Measurements from ENCODE around the gene DNAJC12.
"Not testable (repeated sequence)": the region's sequence is repeated elsewhere in the genome, so short reads cannot be mapped to it uniquely, and the experiment has no call there.

Gene DNAJC12

DNA sequence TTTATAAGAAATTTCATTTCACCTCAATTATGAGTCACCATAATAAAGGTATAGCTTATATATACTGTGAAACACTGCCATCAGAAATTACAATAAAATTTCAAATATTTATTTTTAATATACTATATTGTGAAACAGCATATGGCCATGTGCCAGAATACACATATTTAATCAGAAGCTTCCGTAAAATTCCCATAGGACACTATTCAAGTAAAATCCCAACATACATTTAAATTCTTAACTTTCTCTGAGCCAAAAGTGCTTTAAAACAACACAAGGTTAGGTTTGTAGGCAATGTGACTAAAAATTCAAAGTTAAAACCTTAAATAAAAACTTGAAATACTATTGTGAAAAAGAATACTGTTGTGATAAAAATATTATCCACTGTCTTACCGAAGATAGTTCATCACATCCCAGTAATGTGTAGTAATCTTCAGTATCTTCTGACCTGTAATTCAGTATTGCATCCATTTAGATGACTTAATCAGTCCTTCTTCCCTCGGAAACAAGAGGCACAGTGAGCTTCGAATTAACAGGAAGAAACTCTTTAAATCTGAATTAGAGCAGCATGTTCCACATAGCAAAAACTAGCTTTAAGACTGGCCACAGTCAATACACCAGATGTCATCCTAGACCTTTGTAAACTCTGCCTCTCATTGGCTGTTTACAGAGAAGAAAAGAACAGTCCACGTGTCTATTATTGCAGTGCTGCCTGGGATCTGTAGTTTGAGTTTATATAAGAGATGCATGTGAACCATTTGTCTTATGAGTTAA lies at the start of gene DNAJC12:
DNAJC12 (minus strand) TSS at position 648 of the 774 bp plus-strand sequence; CDS start at position 471, 177 bp downstream.
- peak; percentile 67 for DNase-seq

DNA sequence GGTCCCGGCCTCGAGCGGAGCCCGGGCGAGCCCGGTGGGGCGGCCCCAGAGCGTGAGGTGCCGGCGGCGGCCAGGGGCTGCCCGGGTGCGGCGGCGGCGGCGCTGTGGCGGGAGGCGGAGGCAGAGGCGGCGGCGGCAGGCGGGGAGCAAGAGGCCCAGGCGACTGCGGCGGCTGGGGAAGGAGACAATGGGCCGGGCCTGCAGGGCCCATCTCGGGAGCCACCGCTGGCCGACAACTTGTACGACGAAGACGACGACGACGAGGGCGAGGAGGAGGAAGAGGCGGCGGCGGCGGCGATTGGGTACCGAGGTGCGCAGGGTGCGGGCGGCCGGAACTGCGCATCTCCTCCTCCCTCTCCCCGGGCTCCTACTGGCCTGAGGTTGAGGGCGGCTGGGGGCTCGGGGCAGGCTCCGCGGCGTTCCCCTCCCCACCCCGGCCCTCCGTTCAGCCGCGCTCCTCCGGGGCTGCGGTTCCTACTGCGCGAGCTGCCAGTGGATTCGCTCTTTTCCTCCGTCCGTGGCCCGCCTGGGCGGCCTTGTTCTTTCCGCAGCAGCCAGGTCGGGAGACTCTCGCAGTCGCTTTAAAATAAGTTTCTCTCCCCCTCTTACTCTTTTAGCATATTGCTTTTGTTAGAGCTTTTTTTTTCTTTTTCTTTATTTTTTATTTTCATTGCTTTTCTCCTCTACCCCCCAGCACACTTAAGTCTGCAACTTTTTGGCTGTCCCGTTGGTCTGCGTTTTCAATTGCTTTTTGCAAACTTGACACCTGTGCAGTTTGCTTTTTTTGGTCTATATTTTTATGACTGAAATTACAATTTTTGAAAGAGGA lies 47.1 kb upstream of the DNAJC12 start:
- DNase-seq: peak; percentile 61

DNA sequence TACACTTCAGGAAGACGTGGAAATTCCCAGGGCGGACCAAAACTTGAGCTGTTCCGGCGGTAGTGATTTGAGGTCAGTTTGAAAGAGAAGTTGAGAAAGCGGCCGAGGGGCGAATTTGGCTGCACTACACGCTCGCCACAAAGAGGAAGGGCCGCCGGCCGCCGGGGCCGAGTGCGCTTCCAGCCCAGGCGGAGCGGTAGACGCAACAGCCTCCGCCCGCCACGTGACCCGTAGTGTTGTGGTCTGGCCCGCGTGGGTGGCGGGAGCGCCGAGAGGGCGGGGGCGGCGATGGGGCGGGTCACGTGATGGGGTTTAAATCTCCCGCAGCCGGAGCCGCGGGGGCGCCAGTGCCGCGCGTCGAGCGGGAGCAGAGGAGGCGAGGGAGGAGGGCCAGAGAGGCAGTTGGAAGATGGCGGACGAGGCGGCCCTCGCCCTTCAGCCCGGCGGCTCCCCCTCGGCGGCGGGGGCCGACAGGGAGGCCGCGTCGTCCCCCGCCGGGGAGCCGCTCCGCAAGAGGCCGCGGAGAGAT lies 46.4 kb upstream of the DNAJC12 start, which contains the start of gene SIRT1:
SIRT1 (plus strand) TSS at position 344 of the 529 bp plus-strand sequence; CDS start at position 410, 66 bp downstream.
- peak; percentile 92 for DNase-seq

DNA sequence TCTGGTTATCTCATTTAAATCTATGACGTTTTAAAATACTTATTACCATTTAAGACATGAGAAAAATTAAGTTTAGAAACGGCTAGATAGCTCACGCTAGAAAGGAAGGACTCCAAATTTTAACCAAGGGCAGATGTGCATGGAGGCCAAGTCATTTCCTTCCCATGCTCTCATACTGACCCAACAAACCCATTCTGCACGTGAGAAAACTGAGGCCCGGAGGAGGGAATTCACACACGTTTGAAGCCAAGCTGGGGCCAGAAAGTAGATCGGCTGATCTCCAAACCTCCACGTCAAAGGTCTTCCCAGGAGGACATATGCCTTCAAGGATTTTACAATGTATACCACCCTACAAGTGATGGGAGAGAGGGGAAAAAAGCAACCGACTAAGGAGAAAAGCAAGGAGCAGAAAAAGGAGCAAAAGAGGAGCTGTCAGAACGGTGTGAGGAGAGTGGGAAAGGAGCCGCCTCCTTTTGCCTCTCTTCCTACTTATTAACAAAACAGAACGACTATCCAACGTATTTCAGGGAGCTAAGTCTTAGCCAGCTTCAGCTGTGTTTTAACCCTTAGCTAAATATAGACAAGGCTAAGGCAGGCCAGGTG lies 45.8 kb upstream of the DNAJC12 start:
- DNase-seq: no peak

DNA sequence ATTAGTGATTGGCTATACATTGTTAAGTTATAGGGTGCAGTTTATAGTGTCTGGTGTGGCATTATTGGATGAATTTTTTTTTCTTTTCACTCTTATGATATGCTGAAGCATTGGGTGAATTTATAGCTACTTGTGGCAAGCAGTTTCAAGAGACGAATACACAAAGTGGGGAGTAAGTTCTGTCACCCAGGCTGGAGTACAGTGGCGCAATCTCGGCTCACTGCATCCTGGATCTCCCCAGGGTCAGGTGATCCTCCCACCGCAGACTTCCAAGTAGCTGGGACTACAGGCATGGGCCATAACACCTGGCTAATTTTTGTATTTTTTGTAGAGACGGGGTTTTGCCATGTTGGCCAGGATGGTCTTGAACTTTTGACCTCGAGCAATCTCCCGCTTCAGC lies 40.1 kb upstream of the DNAJC12 start:
- DNase-seq: no peak

DNA sequence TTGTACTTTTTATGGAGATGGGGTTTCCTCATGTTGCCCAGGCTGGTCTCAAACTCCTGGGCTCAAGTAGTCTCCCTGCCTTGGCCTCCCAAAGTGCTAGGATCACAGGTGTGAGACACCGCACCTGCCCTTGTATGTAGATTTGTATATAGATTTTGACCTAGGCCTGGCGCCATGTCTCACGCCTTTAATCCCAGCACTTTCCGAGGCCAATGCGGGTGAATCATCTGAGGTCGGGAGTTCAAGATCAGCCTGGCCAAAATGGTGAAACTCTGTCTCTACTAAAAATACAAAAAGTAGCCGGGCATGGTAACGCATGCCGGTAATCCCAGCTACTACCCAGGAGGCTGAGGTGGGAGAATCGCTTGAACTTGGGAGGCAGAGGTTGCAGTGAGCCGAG lies 39.4 kb upstream of the DNAJC12 start:
- DNase-seq: not testable (repeated sequence)

DNA sequence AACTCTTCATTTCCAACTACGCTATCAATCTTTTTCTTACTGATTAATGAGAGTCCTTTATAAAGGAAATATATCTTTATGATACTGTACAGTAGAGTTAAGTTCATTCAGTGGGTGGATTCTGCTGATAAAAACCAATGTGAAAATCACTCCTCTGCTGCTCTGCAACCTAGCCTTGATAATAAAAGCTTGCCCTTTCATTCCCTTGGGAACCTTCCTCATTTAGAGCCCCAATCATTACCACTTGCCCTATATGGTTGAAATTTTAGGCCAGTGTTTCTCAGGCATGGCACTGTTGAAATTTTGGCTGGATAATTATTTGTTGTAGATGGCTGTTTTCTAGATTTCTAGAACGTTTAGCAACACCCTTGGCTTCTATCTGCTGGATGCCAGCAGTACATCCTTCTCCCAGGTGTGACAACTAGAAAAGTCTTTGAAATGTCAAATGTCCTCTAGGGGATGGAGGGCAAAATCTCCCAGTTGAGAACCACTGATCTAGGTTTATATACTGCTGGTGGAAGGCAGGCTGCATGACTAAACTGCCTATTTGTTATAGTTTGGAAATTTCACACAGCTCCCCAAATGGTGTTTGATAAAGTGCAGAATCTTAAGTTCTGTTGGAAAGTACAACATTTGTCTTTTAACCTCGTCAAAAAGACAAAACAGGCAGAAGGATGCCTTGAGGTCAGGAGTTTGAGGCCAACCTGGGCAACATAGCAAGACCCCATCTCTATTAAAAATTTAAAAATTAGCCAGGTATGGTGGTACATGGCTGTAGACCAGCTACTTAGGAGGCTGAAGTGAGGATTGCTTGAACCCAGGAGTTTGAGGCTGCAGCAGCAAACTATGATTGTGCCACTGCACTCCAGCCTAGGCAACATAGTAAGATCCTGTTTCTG lies 37.6 kb upstream of the DNAJC12 start:
- DNase-seq: no peak

DNA sequence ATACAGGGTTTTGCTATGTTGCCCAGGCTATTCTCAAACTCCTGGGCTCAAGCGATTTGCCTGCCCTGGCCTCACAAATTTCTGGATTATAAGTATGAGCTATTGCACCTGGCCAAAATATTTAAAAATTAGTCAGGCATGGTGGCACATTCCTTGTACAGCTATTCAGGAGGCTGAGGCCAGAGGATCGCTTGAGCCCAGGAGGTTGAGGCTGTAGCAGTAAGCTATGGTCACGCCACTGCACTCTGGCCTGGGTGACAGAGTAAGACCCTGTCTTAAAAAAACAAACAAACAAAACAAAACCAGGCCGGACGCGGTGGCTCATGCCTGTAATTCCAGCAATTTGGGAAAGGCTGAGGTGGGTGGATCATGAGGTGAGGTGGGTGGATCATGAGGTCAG lies 32.0 kb upstream of the DNAJC12 start:
- no peak for DNase-seq

DNA sequence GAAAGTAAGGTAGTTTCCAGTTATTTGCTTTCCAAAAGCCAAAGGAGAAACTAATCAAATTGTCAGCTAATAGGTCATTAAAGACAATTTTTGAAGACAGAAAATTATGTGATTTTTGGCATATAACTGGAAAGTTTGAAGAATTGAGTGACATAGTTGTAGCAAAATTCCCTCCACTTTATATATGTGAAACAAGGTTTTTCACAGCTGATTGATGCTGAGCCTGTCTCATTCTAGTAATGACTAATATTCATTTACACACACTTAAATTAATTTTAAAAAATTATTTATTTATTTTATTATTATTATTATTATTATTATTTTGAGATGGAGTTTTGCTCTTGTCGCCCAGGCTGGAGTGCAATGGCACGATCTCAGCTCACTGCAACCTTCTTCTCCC lies 30.1 kb upstream of the DNAJC12 start:
- no peak for DNase-seq

DNA sequence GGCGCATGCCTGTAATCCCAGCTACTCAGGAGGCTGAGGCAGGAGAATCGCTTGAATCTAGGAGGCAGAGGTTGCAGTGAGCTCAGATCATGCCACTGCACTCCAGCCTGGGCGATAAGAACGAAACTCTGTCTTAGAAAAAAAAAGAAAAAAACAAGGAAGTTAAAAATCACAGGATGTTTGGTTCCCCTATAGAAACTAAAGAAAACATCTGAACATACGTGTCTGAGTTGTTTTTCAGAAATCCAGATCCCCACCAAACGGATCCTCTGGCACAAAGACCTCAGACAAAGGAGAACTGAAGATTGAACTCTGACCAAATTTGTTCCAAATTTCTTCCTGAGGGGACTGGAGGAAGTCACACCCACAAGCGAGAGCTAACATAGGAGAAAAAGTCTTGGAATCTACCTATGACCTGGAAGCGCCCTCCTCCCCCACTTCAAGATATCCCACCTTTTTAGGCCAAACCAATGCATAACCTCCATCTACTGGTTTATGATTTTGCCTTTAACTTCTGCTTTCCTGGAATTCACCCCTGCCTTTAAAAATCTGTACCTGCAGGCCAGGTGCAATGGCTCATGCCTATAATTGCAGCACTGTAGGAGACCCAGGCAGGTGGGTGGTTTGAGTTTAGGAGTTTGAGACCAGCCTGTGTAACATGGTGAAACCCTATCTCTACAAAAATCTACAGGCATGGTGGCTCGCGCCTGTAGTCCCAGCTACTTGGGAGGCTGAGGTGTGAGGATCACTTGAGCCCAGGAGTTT lies 26.8 kb upstream of the DNAJC12 start:
- DNase-seq: no peak

DNA sequence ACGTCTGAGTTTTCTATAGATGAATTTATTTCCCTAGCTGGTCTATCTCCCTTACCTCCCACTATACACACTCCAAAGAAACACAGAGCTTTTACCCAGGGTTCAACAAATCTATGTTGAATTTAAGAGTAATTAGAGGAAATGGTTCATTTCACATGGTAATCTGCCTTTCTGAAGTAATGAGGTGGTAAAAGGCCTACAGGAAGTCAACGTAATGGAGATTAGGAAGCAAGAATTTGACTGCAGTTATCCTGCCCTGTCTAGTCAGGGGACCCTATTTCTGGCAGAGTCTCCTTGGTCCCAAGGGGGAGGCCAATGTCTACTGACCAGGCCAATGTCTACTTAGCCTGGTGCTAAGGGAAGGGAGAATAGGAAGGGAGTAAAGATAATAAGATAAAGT lies 25.1 kb upstream of the DNAJC12 start:
- DNase-seq: no peak

DNA sequence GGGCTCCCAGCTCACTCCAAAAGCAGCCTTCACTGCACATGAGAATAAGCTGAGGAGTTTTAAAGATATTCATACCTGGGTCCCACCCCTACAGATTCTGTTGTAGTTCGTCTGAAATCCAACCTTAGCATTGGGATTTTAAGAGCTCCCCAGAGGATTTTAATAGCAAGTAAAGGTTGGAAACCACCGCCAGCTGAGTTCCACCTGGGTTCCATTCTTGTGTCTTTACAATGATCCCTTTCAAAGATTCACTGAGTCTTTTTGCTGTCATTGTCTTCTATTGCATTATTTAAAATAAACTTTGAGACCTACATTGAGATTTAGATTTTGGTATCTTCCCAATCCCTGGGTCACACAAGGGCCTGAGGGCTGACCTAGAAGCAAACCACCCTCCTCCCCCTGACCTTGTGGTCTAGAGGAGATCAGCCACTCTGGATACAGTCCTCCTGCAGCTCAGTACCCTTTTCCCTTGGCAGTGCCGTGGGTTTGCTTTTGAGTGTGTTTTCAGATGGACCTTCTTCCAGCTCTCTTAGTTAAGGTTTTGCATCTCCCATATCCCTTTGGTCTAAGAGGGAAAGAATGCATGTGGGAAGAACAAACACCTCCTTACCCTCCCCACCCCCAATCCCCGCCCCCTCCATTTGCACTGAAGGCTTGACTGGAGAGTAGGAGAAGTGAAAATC lies 23.9 kb upstream of the DNAJC12 start:
- no peak for DNase-seq

DNA sequence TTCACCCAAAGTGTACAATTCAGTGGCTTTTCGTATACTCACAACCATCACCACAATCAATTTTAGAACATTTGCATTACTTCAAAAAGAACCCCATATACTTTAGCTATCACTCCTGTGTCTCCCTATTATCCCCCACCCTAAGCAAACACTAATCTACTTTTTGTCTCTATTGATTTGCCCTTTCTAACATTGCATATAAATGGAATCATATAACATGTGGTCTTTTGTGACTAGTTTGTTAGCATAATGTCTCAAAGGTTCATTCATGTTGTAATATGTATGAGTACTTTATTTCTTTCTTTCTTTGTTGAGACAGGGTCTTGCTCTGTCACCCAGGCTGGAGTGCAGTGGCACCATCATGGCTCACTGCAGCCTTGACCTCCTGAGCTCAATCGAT lies 21.0 kb upstream of the DNAJC12 start:
- DNase-seq: no peak

DNA sequence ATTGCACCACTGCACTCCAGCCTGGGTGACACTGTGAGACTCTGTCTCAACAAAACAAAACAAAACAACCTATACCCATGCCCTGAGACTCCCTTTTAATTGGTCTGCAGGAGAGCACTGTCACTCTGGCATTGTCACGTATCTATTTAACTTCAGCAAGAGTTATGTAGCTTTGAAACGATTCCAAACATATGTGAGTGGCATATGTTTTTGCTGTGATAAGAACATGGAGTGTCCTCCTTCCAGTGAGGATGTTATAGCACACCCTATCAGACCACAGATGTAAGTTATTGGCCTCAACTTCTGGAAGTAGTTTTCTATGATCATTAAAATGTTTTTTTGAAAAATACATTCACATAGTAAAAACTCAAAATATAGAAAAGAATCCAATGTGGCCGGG lies 15.5 kb upstream of the DNAJC12 start:
- no peak for DNase-seq

DNA sequence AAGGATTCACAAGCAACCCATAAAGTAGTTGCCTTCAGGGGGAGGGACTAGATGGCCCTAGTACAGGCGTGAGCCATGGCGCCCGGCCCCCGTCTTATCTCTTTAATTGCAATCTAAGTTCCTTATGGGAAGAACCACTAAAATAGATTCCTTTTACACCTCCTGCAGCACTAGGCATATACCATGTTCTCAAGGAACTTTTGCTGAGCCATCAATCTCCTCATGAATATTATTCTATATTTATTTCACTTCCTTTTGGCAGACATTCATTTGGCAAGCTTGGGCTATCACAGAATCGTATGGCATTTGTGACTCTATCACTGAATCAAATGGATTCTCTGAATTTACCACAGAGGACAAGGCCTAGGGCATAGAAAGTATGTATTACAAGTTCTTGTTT lies 14.8 kb upstream of the DNAJC12 start:
- no peak for DNase-seq

DNA sequence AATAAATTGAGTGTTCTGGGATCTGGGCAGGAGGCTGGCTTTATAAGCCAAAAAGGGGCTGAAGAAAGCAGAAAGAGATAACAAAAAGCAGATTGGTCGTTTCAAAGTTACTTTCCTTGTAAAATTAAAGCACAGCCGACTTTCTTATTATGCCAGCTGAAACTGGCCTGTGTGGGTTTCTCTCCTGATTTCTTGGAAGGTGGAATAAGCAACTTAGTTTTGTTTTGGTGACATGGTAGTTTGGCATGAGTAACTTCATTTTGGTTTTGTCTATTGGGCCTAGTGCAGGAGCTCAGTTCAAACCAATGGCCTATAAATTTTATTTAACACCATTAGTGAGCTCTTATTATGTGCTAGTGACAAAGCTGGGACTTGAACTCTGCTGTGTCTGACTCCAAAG lies 13.2 kb upstream of the DNAJC12 start:
- DNase-seq: no peak

DNA sequence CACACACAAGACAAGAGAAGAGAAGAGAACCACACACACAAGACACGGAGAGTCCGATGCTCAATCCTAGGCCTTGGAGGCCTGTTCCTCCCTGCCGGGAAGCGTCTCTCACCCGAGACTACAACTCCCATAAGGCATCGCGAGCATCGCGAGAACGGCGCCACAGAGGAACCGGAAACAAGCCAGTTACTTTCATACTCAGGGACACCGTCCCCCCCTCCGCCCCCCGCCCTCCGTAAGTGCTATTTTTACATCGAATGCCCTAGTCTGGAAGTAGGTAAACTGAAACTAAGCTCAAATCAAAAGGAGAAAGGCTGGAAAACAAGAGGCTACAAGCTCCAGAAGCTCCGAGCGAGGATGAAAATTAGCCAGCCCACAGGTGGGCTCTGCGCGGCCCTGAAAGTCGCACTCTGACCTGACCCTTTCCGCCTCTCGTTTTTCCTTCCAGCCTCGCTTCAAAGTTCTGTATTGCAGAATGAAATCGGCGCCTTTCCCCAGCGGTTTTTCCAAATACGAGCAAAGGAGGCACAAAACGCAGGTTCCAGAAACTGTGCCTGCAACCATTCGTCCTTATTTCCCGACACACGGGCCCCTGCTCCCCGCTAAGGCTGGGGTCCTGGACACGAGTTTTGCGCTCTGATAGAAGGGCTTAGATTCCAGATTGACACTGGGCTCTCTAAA lies 11.5 kb upstream of the DNAJC12 start:
- peak; percentile 83 for DNase-seq

DNA sequence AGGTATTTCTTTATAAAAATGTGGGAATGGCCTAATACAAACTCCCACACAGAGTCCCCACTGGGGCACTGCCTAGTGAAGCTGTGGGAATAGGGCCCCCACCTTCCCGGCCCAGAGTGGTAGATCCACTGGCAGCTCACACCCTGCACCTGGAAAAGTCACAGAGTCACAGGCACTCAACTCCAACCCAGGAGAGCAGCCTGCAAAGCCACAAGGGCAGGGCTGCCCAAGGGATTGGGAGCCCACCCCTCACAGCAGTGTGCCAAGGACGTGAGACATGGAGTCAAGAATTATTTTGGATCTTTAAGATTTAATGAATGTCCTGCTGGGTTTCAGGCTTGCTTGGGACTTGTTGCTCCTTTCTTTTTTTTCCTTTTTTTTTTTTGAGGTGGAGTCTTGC lies 5.3 kb upstream of the DNAJC12 start:
- no peak for DNase-seq

DNA sequence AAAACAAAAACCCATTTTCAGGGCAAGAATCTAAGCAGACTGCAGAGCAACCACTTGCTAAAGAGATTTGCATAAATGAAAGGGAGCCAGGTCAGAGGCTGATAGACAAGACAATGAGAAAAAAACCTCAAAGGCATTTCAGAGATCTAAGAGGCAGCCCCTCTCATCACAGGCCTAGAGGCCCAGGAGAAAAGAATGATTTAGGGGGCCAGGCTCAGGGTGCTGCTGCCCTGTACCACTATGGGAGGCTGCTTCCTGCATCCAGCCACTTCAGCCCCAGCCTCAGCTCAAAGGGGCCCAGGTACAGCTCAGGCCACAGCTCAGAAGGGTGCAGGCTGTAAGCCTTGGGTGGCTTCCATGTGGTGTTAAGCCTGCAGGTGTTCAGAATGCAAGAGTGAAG lies 3.7 kb upstream of the DNAJC12 start:
- no peak for DNase-seq

DNA sequence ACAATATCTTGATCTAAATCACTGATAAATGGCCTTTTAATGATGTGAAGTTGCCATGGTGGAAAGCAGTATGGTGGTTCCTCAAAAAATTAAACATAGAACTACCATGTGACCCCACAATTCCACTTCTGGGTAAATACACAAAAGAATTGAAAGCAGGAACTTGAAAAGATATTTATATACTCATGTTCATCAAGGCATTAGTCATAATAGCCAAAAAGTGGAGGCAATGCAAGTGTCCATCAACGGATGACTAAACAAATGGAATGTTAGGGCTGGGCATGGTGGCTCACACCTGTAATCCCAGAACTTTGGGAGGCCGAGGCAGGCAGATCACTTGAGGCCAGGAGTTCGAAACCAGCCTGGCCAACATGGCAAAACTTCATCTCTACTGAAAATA lies 2.0 kb upstream of the DNAJC12 start:
- no peak for DNase-seq

Measured in NCI-H1436 (cell line).